ENCODE data around the gene GFPT1. TPM values are rescaled to one million over a fixed set of nuclear protein-coding genes. Genes with fewer than 3 reads are reported as not detected.
A peak's percentile ranks its signal among the peaks of the same experiment; 100 is the strongest.

Gene GFPT1
- total RNA-seq, 6 donors from 2014 or later = 16.1 to 99.0 (median 38.5) TPM

DNA sequence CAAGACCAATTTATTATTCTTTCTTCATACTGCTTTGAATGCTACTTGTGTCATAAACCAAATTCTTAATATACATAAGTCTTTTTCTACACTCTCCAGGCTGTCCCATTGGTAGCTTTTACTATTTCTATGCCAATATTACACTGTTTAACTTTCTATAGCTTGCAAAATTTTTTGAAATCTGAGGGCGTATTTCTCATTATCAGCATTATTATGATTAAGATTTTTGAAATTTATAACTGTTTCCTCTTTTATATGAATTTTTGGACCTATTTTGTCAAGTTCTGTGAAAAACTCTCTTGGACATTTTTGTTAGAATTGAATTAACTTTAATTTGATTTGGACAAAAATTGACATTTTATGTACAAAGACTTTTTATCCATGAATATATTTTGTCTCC, 98.6 kb downstream of the GFPT1 start:
- no peaks in the 10 kb centered on the region for H3K9me3 ChIP-seq
- no peaks in the 10 kb centered on the region for H3K4me1 ChIP-seq
- WGBS, 2 donors = 88 to 95% methylated on average over 1 of the region's 1 CpG
- H3K4me3 ChIP-seq = no peak overlapping the region
- H3K27me3 ChIP-seq = no peaks in the 10 kb centered on the region
- TF ChIP-seq EP300 (IDR thresholded peaks at IDR 0.05) (no peak), POLR2AphosphoS5 (IDR thresholded peaks at IDR 0.05) (no peak), POLR2A (IDR thresholded peaks at IDR 0.05) (no peak)
- TF ChIP-seq, protein P1, sequence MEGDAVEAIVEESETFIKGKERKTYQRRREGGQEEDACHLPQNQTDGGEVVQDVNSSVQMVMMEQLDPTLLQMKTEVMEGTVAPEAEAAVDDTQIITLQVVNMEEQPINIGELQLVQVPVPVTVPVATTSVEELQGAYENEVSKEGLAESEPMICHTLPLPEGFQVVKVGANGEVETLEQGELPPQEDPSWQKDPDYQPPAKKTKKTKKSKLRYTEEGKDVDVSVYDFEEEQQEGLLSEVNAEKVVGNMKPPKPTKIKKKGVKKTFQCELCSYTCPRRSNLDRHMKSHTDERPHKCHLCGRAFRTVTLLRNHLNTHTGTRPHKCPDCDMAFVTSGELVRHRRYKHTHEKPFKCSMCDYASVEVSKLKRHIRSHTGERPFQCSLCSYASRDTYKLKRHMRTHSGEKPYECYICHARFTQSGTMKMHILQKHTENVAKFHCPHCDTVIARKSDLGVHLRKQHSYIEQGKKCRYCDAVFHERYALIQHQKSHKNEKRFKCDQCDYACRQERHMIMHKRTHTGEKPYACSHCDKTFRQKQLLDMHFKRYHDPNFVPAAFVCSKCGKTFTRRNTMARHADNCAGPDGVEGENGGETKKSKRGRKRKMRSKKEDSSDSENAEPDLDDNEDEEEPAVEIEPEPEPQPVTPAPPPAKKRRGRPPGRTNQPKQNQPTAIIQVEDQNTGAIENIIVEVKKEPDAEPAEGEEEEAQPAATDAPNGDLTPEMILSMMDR (IDR thresholded peaks at IDR 0.05) = no peak
- H3K27ac ChIP-seq = no peak overlapping the region
- DNase-seq = no peak
- ATAC-seq (ENCODE audit: low FRiP score in 2 of 2) = no peak
- H3K36me3 ChIP-seq = no peaks in the 10 kb centered on the region

DNA sequence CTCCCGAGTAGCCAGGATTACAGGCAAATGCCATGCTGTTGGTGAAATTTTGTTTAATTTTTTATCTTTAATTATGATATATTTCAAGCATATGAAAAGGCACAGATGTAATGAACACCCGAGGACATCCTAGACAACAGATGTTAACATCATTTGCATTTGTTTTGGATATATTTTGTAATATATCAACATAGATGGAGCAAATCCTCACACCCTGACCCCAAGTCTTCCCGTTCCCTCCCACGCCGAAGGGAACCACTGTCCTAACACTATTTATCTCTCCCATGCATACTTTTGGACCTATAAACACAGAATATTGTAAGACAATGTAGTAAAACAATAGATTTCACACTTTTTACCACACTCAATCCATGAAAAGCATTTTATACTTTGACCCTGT, 99.5 kb downstream of the GFPT1 start:
- ATAC-seq (ENCODE audit: low FRiP score in 2 of 2) (no peak), DNase-seq (no peak)
- WGBS, 2 donors = 90 to 91% methylated on average over 5 of the region's 5 CpGs
- TF ChIP-seq POLR2AphosphoS5 (IDR thresholded peaks at IDR 0.05) = no peak
- TF ChIP-seq, protein P1 (IDR thresholded peaks at IDR 0.05) = no peak
- TF ChIP-seq POLR2A (IDR thresholded peaks at IDR 0.05) = no peak
- no peak for TF ChIP-seq EP300 (IDR thresholded peaks at IDR 0.05)
- Histone ChIP-seq H3K4me3 (no peak overlapping the region), H3K27me3 (no peaks in the 10 kb centered on the region), H3K27ac (no peak overlapping the region), H3K4me1 (no peaks in the 10 kb centered on the region), H3K9me3 (no peaks in the 10 kb centered on the region), H3K36me3 (no peaks in the 10 kb centered on the region)

DNA sequence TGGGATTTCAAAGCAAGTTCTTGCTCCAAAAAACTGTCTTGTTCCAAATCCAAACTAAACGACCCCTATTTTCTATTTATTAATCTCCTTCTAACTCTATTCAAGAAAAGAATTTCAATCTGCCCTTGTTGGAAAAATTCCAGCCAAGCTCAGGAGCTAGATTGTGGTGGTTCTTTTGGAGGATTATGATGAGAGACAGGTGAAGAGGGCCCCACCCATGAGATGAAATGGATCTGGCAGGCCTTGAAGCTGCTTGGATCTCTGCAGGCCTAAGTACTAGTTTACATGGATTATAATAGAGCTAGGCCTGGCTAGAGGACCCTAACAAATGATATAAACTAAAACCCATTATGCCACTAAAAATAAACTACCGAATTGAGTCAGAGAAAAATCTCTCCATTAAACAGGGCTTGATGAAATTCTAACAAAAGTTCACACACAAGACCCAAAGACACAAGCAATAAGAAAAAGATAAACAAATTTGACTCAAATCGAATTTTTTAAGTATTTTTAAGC, 101.6 kb downstream of the GFPT1 start:
- H3K36me3 ChIP-seq = no peaks in the 10 kb centered on the region
- H3K4me1 ChIP-seq = no peaks in the 10 kb centered on the region
- H3K4me3 ChIP-seq = no peak overlapping the region
- TF ChIP-seq EP300 (IDR thresholded peaks at IDR 0.05) (no peak), POLR2A (IDR thresholded peaks at IDR 0.05) (no peak), POLR2AphosphoS5 (IDR thresholded peaks at IDR 0.05) (no peak)
- TF ChIP-seq, protein P1 (IDR thresholded peaks at IDR 0.05) = no peak
- 53 to 62% methylated on average over 3 of the region's 3 CpGs for WGBS, 2 donors
- H3K27me3 ChIP-seq = no peaks in the 10 kb centered on the region
- H3K27ac ChIP-seq = no peak overlapping the region
- H3K9me3 ChIP-seq = no peaks in the 10 kb centered on the region
- DNase-seq (no peak), ATAC-seq (ENCODE audit: low FRiP score in 2 of 2) (no peak)

DNA sequence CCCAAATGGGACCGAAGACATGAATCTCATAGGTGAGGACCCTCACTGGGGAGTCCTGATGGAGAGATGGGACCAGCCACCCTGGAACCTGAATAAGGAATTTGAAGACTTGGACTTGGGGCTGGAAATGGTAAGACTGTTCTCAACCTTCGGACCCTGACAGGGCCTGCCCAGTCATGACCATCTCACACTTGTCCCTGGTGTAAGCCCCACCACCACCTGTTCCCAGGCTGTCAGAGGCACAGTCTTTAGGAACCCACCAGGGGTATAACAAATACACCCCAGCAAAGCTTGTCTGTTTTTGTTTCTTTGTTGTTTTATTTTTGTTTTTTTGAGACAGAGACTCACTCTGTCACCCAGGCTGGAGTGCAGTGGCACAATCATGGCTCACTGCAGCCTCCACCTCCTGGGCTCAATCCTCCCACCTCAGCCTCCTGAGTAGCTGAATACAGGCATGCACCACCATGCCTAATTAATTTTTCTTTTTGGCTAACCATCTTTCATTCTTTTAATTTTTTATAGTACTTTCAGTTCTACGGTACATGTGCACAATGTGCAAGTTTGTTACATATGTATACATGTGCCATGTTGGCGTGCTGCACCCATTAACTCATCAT, 106.1 kb downstream of the GFPT1 start:
- Histone ChIP-seq H3K4me1 (no peaks in the 10 kb centered on the region), H3K27me3 (no peaks in the 10 kb centered on the region), H3K9me3 (no peaks in the 10 kb centered on the region), H3K36me3 (no peaks in the 10 kb centered on the region), H3K4me3 (no peak overlapping the region), H3K27ac (no peak overlapping the region)
- TF ChIP-seq EP300 (IDR thresholded peaks at IDR 0.05) (no peak), POLR2AphosphoS5 (IDR thresholded peaks at IDR 0.05) (no peak), POLR2A (IDR thresholded peaks at IDR 0.05) (no peak)
- TF ChIP-seq, protein P1 (IDR thresholded peaks at IDR 0.05) = no peak
- WGBS, 2 donors = 91 to 92% methylated on average over 4 of the region's 4 CpGs
- ATAC-seq (ENCODE audit: low FRiP score in 2 of 2) (peak in 1 of 2 donors; percentile 53), DNase-seq (no peak)
